WERI-Rb-1 (cell line): ENCODE data around the gene RIC1.
A peak's percentile ranks its signal among the peaks of the same experiment; 100 is the strongest.
"Not testable (repeated sequence)": the region's sequence is repeated elsewhere in the genome, so short reads cannot be mapped to it uniquely, and the experiment has no call there.

ENCODE experiments used
- DNase-seq: peaks from one replicate; pipeline ENCODE4 v3.0.0-alpha.2; 2020
- H3K27ac ChIP-seq: fragments of 250-450 bp; sonication (Bioruptor Pico); 2 replicates; pipeline ENCODE4 v1.5.1; 2020; ENCODE audit warnings: mild to moderate bottlenecking, moderate library complexity
- H3K27me3 ChIP-seq: fragments of 250-450 bp; sonication (Bioruptor Pico); 2 replicates; pipeline ENCODE4 v1.5.1; 2021; ENCODE audit warnings: mild to moderate bottlenecking, low read depth, moderate library complexity; ENCODE audit not compliant: insufficient read depth, severe bottlenecking
- H3K36me3 ChIP-seq: fragments of 250-450 bp; sonication (Bioruptor Pico); 2 replicates; pipeline ENCODE4 v1.5.1; 2020; ENCODE audit warnings: mild to moderate bottlenecking, moderate library complexity
- H3K4me3 ChIP-seq: 2 replicates; pipeline ENCODE4 v1.5.1; 2011; ENCODE audit warnings: low read depth, mild to moderate bottlenecking, control low read depth, low read length
- H3K9me3 ChIP-seq: fragments of 250-450 bp; sonication (Bioruptor Pico); 2 replicates; pipeline ENCODE4 v1.5.1; 2021; ENCODE audit warnings: mild to moderate bottlenecking, moderate library complexity; ENCODE audit not compliant: severe bottlenecking
- CTCF ChIP-seq: IDR thresholded peaks from 2 replicates; pipeline ENCODE4 v1.5.1; 2011; ENCODE audit warnings: low read depth, mild to moderate bottlenecking, control low read depth, inconsistent platforms, low read length

Gene RIC1

GRCh38 chr9:5628530-5629311 is at the start of gene RIC1:
Gene RIC1 (plus strand): TSS chr9:5629107. CDS start chr9:5629310, 203 bp downstream.
- no peak for TF ChIP-seq CTCF
- peak within 1 kb of the TSS; percentile 98 for H3K4me3 ChIP-seq
- no peaks in the 10 kb centered on the region for H3K36me3 ChIP-seq
- no peaks in the 10 kb centered on the region for H3K27me3 ChIP-seq
- peak; percentile 89 for DNase-seq
- H3K9me3 ChIP-seq: no peaks in the 10 kb centered on the region
- peak within 1 kb of the TSS; percentile 93 for H3K27ac ChIP-seq

GRCh38 chr9:5579881-5580280 is 49.0 kb upstream of the RIC1 start:
- no peak overlapping the region for H3K27ac ChIP-seq

GRCh38 chr9:5580650-5581049 is 48.3 kb upstream of the RIC1 start:
- Histone ChIP-seq H3K27ac (no peak overlapping the region), H3K9me3 (no peaks in the 10 kb centered on the region), H3K4me3 (no peak overlapping the region), H3K27me3 (no peaks in the 10 kb centered on the region), H3K36me3 (no peaks in the 10 kb centered on the region)
- TF ChIP-seq CTCF: no peak
- DNase-seq: no peak

More at GRCh38 chr9:5579881-5580280, 49.0 kb upstream of the RIC1 start:
- no peaks in the 10 kb centered on the region for H3K27me3 ChIP-seq
- TF ChIP-seq CTCF: no peak
- H3K9me3 ChIP-seq: no peaks in the 10 kb centered on the region
- H3K36me3 ChIP-seq: no peaks in the 10 kb centered on the region
- no peak overlapping the region for H3K4me3 ChIP-seq
- no peak for DNase-seq

GRCh38 chr9:5581706-5582105 is 47.2 kb upstream of the RIC1 start:
- not testable (repeated sequence) for H3K27me3 ChIP-seq, H3K4me3 ChIP-seq, H3K36me3 ChIP-seq, H3K27ac ChIP-seq, H3K9me3 ChIP-seq, DNase-seq

GRCh38 chr9:5582835-5583195 is 46.1 kb upstream of the RIC1 start:
- DNase-seq: no peak
- TF ChIP-seq CTCF: no peak
- Histone ChIP-seq H3K4me3 (no peak overlapping the region), H3K27me3 (no peaks in the 10 kb centered on the region), H3K9me3 (no peaks in the 10 kb centered on the region), H3K36me3 (no peaks in the 10 kb centered on the region), H3K27ac (no peak overlapping the region)

- H3K4me3 ChIP-seq: no peak overlapping the region
- no peaks in the 10 kb centered on the region for H3K27me3 ChIP-seq
- no peak overlapping the region for H3K27ac ChIP-seq
- DNase-seq: no peak
- no peak for TF ChIP-seq CTCF
- H3K36me3 ChIP-seq: no peaks in the 10 kb centered on the region
- H3K9me3 ChIP-seq: no peaks in the 10 kb centered on the region
Measured at GRCh38 chr9:5586391-5586802, 42.5 kb upstream of the RIC1 start.
